Fibroblast of skin of abdomen (primary cell): ENCODE results near the gene PDZD7.

ENCODE experiments used
- DNase-seq: peaks from one replicate; pipeline ENCODE4 v3.0.0-alpha.2; 2013

Gene PDZD7

DNA sequence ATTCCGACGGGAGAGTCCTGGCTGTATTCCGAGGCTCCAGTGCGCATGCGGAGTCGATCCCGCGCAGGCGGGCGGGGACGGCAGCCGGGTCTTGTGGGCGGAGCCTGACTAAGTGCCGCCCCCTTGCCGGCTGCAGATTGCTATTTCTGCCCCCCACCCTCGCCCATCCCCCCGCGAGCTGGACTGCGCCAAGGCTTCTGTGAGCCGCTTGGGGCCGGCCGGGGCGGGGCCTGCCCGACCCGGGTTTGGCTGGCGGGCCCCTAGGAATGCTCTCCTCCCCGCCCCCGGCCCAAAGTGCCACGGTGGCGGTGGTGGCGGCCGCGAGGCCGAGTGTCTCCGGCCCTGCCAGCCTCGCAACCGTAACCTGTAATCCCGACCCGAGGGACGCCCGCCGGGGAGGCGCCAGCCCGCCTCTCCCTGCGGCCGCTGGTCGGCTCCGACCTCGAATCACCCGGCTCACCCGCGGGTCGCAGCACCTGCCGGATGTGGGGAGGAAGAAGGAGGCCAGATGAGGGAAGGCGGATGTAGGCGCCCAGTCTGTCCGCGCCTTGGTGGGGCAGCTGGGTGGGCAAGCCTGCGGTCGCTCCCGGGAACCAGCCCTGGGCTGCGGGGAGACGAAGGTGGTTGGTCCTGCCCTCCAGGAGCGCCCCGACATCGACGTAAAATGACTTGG lies 30.2 kb upstream of the PDZD7 start:
- peak; percentile 95 for DNase-seq

DNA sequence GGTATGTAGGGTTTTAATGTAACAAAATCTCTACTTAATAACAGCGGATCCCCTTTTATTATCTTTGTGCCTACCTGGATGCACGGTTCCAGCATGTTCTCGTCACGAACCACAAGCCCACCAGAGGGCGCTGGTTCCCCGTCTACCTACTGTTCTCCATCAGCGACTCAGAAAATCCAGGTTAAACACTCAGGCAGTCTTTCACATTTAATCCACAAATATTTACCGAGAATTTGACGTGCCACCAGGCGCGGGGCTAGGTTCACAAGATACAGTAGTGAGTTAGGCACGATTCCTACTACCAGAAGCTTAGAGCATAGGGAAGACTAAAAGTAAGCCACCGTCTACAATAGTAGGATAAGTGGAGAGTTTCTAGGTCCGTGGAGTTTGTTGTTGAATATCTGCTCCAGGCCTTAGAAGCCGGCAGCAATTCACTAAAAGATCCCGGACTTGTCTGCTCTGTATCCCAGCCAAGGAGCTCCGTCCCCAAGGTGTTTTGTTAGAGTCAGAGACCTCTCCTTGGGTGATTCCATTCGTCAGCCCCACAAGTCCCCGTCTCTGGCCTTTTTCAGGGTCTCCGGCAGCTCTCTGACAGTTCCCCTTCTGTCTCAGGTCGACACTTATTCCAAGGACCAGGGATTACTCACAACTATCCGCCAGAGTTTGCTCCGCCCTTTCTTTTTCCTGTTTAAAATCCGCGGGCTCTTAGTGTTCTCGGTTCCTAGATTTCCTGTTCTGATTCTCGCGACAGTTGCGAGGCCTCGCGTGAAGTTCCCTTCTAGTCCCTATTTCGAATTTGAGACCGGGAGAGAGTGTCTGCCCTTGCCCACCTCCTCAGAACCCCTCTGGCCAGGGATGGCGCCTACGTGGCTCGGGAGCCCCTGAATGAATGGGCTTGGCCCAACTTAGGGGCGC lies 29.4 kb upstream of the PDZD7 start:
- DNase-seq, result peak; percentile 96

DNA sequence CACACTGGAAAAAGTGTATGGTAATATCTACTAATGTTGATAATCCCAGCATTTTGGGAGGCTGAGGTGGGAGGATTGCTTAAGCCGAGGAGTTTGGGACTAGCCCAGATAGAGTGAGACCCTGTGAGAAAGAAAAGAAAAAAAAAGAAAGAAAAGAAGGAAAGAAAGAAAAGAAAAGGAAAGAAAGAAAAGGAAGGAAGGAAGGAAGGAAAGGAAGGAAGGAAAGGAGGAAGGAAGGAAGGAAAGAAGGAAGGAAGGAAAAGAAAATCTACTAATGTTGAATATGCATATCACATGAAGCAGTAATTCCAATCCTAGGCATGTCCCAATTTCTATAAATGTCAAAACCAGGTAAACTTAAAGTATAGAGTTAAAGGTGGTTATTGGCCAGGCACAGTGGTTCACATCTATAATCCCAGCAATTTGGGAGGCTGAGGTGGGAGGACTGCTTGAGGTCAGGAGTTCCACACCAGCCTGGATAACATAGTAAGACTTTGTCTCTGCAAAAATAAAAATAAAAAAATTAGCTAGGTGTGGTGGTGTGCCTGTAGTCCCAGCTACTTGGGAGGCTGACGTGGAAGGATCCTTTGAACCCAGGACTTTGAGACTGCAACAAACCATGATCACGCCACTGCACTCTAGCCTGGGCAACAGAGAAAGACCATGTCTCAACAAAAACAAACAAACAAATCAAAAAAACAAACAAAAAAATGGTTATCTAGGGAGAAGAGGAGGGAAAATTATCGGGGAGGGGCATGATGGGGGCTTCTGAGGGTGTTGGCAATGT lies 25.6 kb upstream of the PDZD7 start:
- DNase-seq, result no peak

DNA sequence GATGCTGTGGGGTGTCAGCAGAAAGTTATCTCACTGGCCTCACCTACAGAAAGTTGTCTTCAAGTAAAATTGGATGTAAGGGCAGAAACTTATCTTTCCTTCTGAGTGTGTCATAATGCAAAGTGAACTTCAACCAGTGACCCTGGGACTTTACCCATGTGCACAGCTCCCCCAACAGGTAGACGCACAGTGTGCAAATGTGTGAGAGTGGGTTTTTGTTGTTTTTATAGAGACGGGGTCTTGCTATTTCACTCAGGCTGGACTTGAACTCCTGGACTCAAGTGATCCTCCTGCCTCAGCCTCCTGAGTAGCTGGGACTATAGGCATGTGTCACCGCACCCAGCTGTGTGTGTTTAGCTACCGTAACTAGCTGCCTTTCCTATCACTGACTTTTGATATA lies 24.5 kb upstream of the PDZD7 start:
- DNase-seq, result no peak

DNA sequence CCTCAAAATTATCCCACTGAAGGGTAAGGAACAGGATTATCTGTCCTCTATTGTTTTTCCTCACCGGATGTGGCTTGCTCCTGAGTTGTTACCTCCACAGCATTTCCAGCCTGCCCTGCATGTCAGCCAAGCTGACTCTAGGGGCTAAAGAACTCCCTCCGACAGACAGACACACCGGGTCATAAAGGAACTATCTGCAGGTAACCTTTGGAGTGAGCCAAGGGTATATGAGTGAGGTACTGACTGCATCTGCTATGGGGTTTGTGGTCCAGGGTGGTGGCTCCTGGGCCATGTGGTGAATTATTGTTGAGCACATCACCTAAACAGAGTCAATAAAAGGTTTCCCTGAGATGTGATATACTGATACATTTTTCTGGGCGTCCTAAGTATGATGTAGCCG lies 23.9 kb upstream of the PDZD7 start:
- no peak for DNase-seq

DNA sequence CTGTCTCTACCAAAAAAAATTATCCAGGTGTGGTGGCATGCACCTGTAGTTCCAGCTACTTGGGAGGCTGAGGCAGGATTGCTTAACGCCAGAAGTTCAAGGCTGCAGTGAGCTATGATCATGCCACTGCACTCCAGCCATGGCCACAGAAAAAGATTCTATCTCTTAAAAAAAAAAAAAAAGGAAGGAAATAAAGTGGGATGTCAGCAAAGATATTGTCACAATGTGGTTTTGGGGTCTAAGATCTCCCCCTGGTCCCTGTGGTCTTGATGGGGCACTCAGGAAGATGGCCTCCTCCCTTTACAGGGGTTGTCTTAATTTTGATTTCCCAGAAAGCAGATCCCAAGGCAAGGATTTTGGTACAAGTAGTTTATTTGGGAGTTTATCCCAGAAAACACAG lies 23.4 kb upstream of the PDZD7 start:
- DNase-seq, result no peak

DNA sequence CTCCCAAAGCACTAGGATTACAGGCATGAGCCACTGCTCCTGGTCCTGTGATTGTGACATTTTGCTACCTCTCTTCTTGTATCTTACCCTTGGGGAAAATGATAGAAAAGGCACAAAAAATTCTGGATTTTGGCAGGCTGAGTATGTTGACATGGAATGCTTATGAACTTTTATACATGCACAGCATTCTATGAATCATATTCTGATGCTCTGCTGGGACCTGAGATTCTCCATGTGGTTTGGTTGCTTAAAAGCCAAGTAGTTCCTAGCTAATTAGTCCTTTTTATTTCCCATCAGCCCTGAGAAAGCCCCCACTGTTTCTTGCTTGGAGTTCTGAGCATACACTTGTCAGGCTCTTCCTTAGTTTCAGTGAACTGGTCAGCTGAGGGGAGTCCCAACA lies 22.6 kb upstream of the PDZD7 start:
- peak; percentile 60 for DNase-seq

DNA sequence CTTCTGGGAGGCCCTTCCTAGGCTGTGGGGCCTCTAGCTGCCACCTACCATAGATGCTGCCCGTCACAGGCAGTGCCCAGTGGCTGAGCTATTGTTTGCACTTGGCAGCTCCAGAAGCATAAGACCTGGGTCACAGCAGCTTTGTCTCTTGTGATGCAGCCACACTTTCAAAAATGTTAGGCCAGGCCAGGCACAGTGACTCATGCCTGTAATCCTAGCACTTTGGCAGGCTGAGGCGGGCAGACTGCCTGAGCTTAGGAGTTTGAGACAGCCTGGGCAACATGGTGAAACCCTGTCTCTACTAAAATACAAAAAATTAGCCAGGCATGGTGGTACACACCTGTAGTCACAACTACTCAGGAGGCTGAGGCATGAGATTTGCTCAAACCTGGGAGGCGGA lies 21.4 kb upstream of the PDZD7 start:
- peak; percentile 55 for DNase-seq

DNA sequence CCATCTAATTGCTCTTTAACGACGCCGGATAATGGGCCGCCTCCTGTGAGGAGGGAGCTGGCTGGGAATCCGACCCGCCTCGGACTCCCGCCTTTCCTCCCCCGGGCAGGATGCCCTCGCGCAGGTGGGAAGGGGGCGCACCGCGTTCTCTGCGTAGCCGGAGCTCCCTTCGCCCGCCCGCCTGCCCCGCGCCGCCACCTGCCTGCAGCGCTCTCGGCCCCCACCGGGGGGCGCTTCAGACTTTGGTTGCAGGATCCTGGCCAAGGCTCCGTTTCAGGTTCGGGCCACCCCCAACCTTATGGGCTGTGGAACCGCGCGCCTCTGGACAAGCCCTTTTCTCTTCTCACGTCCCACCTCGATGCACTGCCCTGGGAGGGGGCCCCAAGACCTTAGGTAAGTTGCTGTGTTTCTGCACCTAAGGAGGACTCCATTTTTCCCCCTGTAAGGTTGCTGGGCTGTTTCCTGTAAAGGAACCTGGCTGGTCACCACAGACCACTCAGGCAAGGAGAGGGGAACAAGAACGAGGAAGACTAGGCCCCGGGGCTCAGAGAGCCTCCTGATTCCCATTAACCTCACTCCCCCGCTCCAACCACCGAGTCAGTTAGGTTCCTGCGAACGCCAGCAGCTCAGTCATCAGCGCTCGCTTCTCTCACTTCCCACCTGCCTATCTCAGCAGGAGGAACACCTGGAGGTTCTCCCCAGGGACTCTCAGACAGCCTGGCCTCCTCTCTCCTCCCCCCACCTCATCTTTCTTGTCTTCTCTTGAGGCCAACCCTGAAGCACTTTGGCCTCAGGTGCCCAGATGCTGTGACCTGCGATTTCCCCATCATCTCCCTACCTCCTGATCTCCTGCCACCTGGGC lies 19.5 kb upstream of the PDZD7 start:
- peak; percentile 38 for DNase-seq

DNA sequence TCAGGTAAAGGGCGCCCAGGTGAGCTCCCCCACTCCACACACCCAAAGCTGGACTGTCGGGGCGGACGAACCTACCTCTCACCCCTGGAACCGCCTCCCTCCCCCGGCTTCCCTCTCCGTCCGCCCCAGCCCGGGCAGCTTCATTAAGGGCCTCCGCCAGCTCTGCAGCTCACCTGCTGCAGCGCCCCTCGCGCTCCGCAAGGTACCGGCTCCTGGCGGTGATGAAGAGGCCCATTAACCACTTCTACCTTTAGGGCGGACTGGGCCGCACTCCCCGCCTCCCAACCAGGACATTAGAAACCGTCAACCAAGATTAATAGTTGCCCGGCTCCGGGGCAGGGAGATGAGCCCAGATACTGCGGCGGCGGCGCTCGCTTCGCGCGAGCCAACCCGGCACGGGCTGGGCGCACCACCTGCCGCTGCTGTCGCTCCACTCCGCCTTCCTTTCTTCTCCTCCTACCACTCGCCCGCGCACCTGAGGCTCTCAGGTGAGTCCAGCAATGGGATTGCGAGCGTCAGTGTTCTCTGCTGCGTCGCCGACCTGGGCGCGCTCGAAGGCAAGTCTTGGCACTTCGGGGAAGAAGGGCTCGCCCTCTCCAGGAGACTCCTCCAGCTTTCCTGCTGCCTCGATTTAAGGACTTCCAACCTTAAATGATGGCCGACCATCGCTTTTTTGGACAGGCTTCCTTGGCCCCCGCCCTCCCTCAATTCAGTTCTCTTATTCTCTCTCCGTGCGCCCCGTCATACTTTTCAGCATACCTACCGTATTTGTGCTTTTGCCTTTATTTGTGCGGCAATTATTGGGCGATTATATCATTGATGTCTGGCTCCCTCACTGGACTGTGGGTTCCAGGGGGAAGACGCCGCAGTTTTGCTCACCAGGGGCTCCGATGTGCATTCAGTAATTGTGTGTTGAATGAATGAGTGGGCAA lies 17.3 kb upstream of the PDZD7 start:
- DNase-seq, result no peak

DNA sequence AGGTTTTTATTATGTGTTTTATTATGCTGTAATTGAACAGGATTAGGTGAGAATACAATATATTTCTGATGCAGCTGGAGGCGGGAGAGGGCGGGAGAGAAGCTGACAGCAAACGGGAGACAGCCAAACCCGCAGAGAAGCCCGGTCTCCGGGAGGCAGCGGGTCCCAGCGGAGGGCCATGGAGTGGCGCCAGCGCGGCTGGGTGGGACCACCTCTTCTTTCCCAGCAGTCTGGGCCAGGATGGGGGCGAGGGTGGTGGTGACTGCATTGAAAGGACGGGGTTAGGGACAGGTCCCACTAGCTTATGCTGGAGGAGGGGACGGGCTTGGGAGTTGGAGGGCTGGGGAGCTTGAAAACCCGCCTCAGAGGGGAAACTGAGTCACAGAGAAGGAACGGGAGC lies 16.3 kb upstream of the PDZD7 start:
- DNase-seq, result no peak

DNA sequence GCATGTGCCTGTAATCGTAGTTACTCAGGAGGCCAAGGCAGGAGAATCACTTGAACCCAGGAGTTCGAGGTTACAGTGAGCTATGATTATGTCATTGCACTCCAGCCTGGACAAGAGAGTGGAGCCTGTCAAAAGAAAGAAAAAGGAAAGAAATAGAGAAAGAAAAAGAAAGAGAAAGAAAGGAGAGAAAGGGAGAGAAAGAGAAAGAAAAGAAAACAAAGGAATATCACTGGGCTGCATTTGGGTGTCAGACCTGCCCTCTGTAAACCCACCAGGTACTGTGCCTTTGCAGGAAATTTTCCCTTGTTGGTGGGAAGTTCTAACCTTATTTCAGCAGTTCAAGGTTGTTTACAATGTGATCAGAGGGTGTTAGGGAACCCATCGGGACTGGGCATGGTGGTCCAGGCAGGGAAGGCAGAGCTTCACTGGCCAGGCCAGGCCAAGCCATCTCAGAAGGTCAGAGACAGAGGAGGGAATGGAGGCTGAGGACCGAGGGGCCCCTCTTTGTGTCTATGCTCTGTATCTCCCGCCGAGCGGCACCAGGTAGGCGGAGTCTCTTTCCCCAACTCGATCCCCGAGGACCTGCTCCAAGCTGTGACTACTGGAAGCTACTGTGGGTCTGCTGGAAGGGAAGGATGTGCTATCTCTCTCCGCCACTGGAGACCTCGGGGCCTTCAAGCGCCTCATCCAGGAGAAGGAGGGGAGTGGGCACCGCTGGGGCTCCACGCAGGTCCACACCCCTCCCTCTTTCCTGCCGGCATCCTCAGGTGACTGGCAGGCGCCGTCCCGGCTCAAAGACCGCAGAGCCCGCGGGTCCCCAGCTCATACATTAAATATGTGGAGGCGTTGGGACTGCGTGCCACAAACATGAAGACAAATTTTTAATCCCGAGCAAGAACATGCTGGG lies 15.7 kb upstream of the PDZD7 start:
- DNase-seq, result peak; percentile 18

DNA sequence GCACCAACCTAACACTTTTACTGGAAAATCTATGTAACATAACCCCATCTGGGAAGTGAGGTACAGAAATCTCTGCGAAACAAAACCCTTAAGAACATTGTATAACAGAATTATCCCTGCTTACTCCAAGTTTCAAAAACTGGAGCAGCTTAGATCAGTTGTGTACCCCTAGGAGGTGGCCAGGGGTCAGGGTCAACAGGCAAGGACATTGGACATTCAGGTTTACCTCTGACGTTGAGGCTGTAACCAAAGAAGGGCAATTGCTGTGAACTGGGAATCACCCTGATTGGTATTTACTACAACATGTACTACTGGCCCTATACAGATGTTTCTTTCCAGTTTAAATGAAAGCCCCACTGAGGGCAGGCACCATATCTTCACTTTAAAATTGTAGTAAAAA lies 13.2 kb upstream of the PDZD7 start:
- DNase-seq, result no peak

DNA sequence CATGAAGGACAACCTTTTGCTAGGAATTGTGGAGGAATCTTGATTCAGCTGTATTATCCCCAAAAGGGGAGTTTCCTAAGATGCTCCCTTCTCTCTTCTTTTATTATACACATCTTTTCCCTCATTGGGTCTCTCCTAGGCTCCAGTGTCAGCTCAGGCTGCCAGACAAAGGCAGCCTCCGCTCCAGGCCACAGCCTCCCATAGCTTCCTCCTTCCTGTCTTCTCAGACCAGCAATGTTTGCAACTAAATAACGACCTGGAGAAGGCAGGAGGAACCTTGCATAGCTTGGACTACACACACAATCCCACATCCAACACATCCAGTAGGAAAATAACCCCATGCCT lies 12.4 kb upstream of the PDZD7 start:
- no peak for DNase-seq

DNA sequence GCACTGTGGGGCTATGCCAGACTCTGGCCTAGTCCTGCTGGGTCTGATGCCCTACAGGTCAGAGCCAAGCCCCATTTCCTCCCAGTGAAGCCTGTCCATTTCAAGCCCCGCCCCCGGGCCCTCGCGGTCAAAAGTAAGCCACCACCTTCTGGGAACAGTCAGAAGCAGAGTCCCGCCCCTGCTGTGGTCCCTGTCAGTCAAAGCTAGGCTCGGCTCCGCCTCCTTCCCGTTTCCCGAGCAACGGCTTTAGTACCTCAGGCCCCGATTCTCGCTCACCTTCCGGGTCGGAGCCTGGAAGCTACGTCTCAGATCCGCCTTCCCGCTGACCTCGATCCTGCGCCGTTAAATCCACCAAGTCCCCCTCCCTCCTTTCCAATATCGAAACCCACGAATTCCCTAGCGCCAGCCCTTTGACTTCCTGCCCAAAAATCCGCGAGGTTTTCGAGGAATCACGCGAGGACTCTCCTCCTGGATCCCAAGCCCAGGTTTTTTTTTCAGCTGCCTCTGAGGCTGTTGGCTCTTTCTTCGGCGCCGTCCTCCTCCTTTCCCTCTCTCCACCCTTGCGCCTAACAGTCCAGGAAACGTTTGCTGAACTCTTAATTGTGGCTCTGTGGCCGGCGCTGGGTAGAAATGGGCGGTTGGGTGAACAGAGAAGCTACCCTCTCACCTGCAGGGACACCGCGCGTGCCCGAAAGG lies 11.9 kb upstream of the PDZD7 start:
- peak; percentile 94 for DNase-seq

DNA sequence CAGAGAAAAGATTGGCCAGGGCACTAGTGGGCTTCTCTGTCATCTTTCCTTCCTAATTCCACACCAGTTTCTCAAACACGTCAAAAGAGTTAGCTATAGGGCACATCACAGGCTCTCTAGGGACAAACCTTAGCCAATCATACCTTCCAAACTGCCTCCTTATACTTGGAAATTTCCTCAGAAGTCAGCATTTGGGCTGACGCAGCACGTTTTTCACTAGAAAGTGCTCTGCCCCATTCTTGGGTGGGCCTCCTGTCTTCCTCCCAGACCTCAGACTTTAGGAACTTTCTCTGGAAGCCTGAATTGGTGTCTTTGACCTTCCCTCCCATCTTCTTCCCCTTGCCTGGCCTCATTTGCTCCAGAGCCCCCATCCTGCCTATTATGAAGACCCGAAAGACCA lies 11.2 kb upstream of the PDZD7 start:
- DNase-seq, result no peak

DNA sequence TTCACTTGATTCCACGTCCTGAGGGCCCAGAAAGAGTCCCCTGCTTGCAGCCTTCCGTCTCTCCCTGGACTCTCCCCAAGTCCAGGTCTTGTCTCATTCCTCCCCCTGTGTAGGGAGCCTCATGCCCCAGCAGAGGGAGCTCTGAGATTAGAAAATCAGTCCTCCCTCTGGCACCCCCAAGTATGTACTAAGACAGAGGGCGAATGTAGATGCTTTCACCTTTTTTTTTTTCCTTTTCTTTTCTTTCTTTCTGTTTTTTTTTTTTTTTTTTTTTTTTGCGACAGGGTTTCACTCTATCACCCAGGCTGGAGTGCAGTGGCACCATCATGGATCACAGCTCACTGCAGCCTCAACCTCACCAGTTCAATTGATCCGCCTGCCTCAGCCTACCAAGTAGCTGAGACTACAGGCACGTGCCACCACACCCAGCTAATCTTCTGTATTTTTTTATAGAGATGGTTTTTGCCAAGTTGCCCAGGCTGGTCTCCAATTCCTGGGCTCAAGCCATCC lies 10.4 kb upstream of the PDZD7 start:
- peak; percentile 85 for DNase-seq

DNA sequence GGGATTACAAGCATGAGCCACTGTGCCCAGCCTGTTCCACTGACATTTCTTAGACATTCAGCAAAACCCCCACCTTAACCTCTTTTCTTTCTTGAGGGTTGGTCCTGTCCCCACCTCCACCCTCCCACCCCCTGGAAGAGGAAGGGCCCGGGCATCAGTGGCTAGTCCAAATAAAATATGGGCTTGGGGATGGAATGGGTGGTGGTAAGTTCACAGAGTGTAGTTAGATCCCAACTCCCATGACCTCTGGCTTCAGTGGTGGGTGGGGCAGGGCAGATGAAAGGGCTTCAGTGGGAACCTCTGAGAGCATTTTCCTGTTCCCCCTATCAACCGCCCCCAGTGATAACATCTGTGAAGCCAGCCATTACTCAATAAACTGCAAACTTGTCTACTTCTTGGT lies 9.9 kb upstream of the PDZD7 start:
- no peak for DNase-seq

DNA sequence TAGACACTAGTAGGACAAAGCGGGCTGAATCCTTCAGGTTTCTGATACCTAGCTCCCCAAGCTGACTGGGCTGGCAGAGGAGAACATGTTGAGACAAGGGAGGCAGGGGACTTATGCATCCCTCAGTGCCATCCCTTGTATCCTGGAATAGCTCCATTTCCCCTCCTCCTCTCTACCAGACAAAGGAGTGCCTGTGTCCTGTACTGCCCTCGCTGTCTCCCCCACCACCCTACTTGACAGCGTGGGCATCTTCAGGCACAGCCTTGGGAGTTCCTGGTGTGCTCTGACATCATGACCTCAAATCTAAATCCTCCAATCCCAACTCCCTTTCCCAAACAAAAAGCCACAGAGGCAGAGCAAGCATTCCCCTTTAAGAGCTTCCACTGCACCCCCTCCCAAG lies 9.1 kb upstream of the PDZD7 start:
- no peak for DNase-seq
